ENCODE results near the gene RTN4. TPM values are rescaled to one million over a fixed set of nuclear protein-coding genes. Genes with fewer than 3 reads are reported as not detected.
"Not testable (repeated sequence)": the region's sequence is repeated elsewhere in the genome, so short reads cannot be mapped to it uniquely, and the experiment has no call there.

RTN4 gene
- total RNA-seq, 4 donors from 2014 or later = 95.8 to 179 (median 129) TPM

DNA sequence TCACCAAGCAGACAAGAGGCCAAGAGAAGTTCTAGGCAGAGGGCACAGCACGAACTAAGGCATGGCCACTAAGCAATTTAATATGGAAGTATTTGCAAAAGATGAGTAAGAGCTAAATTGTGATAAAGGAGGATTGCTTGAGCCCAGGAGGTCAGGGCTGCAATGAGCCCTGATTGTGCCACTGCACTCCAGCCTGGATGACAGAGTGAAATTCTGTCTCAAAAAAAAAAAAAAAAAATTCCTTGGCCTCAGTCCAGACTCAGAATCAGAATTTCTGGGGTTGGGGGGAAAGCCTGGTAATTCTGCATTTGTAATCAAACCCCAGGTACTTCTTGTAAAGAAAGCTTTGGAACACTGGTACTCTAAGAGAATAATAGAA is 46.8 kb upstream of the RTN4 start:
- WGBS, 2 donors = 67 to 75% methylated on average over 1 of the region's 1 CpG
- no peak for TF ChIP-seq POLR2A (IDR thresholded peaks at IDR 0.05)
- TF ChIP-seq, protein P1, sequence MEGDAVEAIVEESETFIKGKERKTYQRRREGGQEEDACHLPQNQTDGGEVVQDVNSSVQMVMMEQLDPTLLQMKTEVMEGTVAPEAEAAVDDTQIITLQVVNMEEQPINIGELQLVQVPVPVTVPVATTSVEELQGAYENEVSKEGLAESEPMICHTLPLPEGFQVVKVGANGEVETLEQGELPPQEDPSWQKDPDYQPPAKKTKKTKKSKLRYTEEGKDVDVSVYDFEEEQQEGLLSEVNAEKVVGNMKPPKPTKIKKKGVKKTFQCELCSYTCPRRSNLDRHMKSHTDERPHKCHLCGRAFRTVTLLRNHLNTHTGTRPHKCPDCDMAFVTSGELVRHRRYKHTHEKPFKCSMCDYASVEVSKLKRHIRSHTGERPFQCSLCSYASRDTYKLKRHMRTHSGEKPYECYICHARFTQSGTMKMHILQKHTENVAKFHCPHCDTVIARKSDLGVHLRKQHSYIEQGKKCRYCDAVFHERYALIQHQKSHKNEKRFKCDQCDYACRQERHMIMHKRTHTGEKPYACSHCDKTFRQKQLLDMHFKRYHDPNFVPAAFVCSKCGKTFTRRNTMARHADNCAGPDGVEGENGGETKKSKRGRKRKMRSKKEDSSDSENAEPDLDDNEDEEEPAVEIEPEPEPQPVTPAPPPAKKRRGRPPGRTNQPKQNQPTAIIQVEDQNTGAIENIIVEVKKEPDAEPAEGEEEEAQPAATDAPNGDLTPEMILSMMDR (IDR thresholded peaks at IDR 0.05) = no peak
- DNase-seq = no peak
- H3K27me3 ChIP-seq = no peaks in the 10 kb centered on the region
- H3K9me3 ChIP-seq = no peaks in the 10 kb centered on the region
- H3K27ac ChIP-seq = peak overlapping the region in 3 of 4 donors; percentile 65 to 81 (median 66)
- H3K4me1 ChIP-seq = peaks cover 10 to 47% (median 22%) of the 10 kb centered on the region in 3 donors
- H3K36me3 ChIP-seq = no peaks in the 10 kb centered on the region
- no peak overlapping the region for H3K4me3 ChIP-seq
- intact Hi-C loops (cut with DNase I) = no loop called here

DNA sequence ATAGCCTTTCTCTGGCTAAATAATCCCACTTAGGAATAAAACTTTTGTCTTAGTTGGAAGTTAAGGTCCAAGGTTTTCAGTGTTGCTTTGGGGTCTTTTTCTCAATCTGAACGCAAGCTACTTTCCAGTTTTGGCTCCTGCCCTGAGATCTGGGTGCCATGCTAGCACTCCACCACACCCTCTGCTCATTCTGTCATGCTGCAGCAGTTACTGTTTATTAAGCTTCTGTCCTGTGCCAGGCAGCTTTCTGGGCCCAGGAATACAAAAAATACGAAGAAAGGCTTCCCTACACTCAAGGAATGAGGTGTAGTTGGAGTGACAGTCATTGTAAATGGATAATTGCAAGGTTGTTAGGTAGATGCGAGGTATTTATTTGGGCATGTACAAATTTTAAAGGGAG is 46.3 kb upstream of the RTN4 start:
- TF ChIP-seq, protein P1 (IDR thresholded peaks at IDR 0.05) = no peak
- no peak for TF ChIP-seq POLR2A (IDR thresholded peaks at IDR 0.05)
- Histone ChIP-seq H3K27me3 (no peaks in the 10 kb centered on the region), H3K27ac (peak overlapping the region in 3 of 4 donors; percentile 65 to 81 (median 66)), H3K36me3 (no peaks in the 10 kb centered on the region), H3K4me1 (peaks cover 10 to 48% (median 22%) of the 10 kb centered on the region in 3 donors), H3K9me3 (no peaks in the 10 kb centered on the region), H3K4me3 (no peak overlapping the region)
- intact Hi-C loops (cut with DNase I) = no loop called here
- DNase-seq = no peak
- 66 to 83% methylated on average over 3 of the region's 3 CpGs for WGBS, 2 donors

DNA sequence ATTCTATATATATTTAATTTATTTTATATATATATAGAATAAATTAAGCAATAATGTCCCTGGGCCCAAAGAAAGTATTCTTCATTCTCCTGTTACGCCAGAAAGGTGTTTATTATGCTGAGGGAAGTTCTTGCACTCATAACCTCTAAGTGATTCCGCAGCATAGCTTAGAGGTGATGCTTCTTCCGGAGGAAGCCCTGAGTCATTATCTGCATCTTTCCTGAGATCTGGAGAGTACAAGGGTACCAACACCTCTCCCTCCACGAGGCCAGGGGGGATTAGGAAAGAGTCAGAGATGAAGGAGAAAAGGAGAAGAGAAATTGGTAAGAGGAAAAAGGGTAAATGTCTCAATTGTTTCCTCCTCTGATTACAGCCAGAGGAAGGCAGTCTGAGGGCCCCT is 43.1 kb upstream of the RTN4 start:
- 46 to 53% methylated on average over 4 of the region's 4 CpGs for WGBS, 2 donors
- intact Hi-C loops (cut with DNase I) = no loop called here
- TF ChIP-seq, protein P1 (IDR thresholded peaks at IDR 0.05) = no peak
- no peaks in the 10 kb centered on the region for H3K36me3 ChIP-seq
- H3K4me3 ChIP-seq = no peak overlapping the region
- DNase-seq = no peak
- no peaks in the 10 kb centered on the region for H3K9me3 ChIP-seq
- H3K27me3 ChIP-seq = no peaks in the 10 kb centered on the region
- H3K27ac ChIP-seq = no peak overlapping the region
- H3K4me1 ChIP-seq = peaks cover 3 to 24% (median 7%) of the 10 kb centered on the region in 3 donors

GRCh38 chr2:55092439-55092838 is 42.2 kb upstream of the RTN4 start:
- 52 to 57% methylated on average over 6 of the region's 6 CpGs for WGBS, 2 donors
- peak overlapping the region in 3 of 4 donors; percentile 43 to 65 (median 59) for H3K27ac ChIP-seq
- no peaks in the 10 kb centered on the region for H3K9me3 ChIP-seq
- no peak for DNase-seq
- H3K4me1 ChIP-seq = peaks cover 3 to 20% (median 7%) of the 10 kb centered on the region in 3 donors
- TF ChIP-seq, protein P1 (IDR thresholded peaks at IDR 0.05) = no peak
- TF ChIP-seq POLR2A (IDR thresholded peaks at IDR 0.05) = no peak
- no peak overlapping the region for H3K4me3 ChIP-seq
- H3K27me3 ChIP-seq = no peaks in the 10 kb centered on the region
- intact Hi-C loops (cut with DNase I) = no loop called here
- no peaks in the 10 kb centered on the region for H3K36me3 ChIP-seq

- H3K27ac ChIP-seq; H3K4me3 ChIP-seq; H3K36me3 ChIP-seq; H3K27me3 ChIP-seq; H3K9me3 ChIP-seq; intact Hi-C loops (cut with DNase I); DNase-seq: not testable (repeated sequence)
- peaks cover 1 to 12% (median 4%) of the 10 kb centered on the region in 3 donors for H3K4me1 ChIP-seq
- 83 to 94% methylated on average over 2 to 4 of the region's 4 CpGs for WGBS, 2 donors
Observed at GRCh38 chr2:55091681-55092080, 41.4 kb upstream of the RTN4 start.

DNA sequence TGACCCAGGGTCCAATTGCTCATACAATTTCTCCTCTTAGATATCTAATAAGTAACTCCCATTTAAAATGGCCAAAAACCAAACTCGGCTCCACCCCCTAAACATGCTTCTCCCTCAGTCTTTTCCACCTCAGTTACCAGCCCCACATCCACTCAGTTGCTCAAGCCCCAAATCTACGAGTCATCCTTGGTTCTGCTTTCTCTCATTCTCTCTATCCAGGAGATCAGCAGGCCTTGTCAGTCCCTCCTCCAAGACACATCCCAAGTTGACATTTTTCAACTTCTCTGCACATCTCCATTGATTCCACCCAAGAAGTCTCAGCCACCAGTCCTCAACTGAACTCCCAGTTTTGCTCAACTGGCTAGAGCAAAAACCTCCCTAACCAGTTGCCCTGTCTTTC is 40.5 kb upstream of the RTN4 start:
- Histone ChIP-seq H3K27me3 (no peaks in the 10 kb centered on the region), H3K36me3 (no peaks in the 10 kb centered on the region), H3K9me3 (no peaks in the 10 kb centered on the region), H3K27ac (no peak overlapping the region), H3K4me1 (peaks cover 0 to 6% (median 0%) of the 10 kb centered on the region in 3 donors), H3K4me3 (no peak overlapping the region)
- intact Hi-C loops (cut with DNase I) = no loop called here
- no peak for TF ChIP-seq POLR2A (IDR thresholded peaks at IDR 0.05)
- TF ChIP-seq, protein P1 (IDR thresholded peaks at IDR 0.05) = no peak
- DNase-seq = no peak
- 82 to 83% methylated on average over 2 of the region's 2 CpGs for WGBS, 2 donors
